HG03457 (cell line): ENCODE data around the gene CBLC.

Experiments used
- ATAC-seq: cut with Tn5 transposase; IDR thresholded peaks from one replicate; pipeline ENCODE4 v1.9.1; 2021; ENCODE audit warnings: moderate number of reproducible peaks; ENCODE audit not compliant: unreplicated experiment

CBLC gene

GRCh38 chr19:44794610-44795009, 16.9 kb downstream of the CBLC start:
- no peak for ATAC-seq

GRCh38 chr19:44795398-44795987, 17.8 kb downstream of the CBLC start:
- ATAC-seq = no peak

GRCh38 chr19:44796701-44797115, 19.0 kb downstream of the CBLC start:
- ATAC-seq = no peak

- no peak for ATAC-seq
Observed at GRCh38 chr19:44799627-44800346, 22.1 kb downstream of the CBLC start.

GRCh38 chr19:44800461-44800860, 22.8 kb downstream of the CBLC start:
- no peak for ATAC-seq

- ATAC-seq = no peak
Observed at GRCh38 chr19:44803442-44804428, 26.0 kb downstream of the CBLC start.

- no peak for ATAC-seq
Observed at GRCh38 chr19:44806291-44806690, 28.6 kb downstream of the CBLC start.

- ATAC-seq = no peak
Observed at GRCh38 chr19:44807162-44807561, 29.5 kb downstream of the CBLC start.

GRCh38 chr19:44807652-44808462, 30.2 kb downstream of the CBLC start:
- ATAC-seq = no peak

- no peak for ATAC-seq
Observed at GRCh38 chr19:44808463-44809371, 31.0 kb downstream of the CBLC start, which contains the start of gene BCAM. Gene BCAM, plus strand, starts transcription at chr19:44809103. Its CDS starts 22 bp downstream, at chr19:44809125.

- ATAC-seq = no peak
Observed at GRCh38 chr19:44809577-44810233, 32.0 kb downstream of the CBLC start.

GRCh38 chr19:44810234-44811121, 32.8 kb downstream of the CBLC start:
- no peak for ATAC-seq

- no peak for ATAC-seq
Observed at GRCh38 chr19:44811122-44811419, 33.4 kb downstream of the CBLC start.

- ATAC-seq = no peak
Observed at GRCh38 chr19:44812142-44812718, 34.5 kb downstream of the CBLC start.

GRCh38 chr19:44813070-44813840, 35.6 kb downstream of the CBLC start:
- no peak for ATAC-seq

- no peak for ATAC-seq
Observed at GRCh38 chr19:44813841-44814470, 36.3 kb downstream of the CBLC start.

- ATAC-seq = no peak
Observed at GRCh38 chr19:44814517-44814916, 36.8 kb downstream of the CBLC start.
